ENCODE data around the gene SPATA17. TPM values are rescaled to one million over a fixed set of nuclear protein-coding genes. Genes with fewer than 3 reads are reported as not detected.

Gene SPATA17
- polyA plus RNA-seq, 1 donor (not counting 4 experiments of a cell fraction or from before 2014, with no cell fraction given), result 1.8 TPM

DNA sequence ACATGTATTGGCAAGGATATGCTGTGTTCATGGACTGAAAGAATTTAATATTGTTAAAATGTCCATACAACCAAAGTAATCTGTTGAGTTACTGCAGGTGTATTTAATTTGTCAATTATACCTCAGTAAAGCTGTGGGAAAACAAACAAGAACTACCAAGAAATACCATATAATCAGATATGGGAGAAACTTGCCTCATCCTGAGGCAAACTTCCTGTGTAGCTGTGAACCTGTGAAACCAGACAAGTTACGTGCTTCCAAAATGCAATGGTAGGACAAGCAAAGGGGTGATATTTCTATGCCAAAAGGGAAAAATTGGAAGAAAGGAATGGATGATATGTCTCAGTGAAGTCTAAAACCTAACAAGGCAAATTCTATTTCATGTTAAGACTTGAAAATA is 174.6 kb downstream of the SPATA17 start:
- no peaks in the 10 kb centered on the region for H3K79me2 ChIP-seq (ENCODE audit: control insufficient read depth, insufficient read depth, low read length)
- no peak overlapping the region for H3K4me3 ChIP-seq (ENCODE audit: control insufficient read depth in 2 of 3, extremely low read depth in 1 of 3, insufficient read depth in 2 of 3, low read depth in 1 of 3, low read length in 3 of 3)
- no peak overlapping the region for H2AFZ ChIP-seq (ENCODE audit: control insufficient read depth, low read length)
- FAIRE-seq (no peak), DNase-seq (ENCODE audit: low read depth, low spot score) (no peak)
- H3K9me1 ChIP-seq (ENCODE audit: control insufficient read depth, extremely low read depth, insufficient read depth, low read length), result no peaks in the 10 kb centered on the region
- no peak overlapping the region for H3K27ac ChIP-seq (ENCODE audit: control insufficient read depth, insufficient read depth, low read length)
- no peak overlapping the region for H3K9ac ChIP-seq (ENCODE audit: control insufficient read depth, extremely low read depth, insufficient read depth, low read length)
- H3K27me3 ChIP-seq (ENCODE audit: control insufficient read depth, extremely low read depth, insufficient read depth, low read length), result no peaks in the 10 kb centered on the region
- dilution Hi-C loops (cut with MboI; ENCODE audit: extremely low pct_ligation_motif_present, low sequenced_read_pairs), result no loop called here
- H3K4me2 ChIP-seq (ENCODE audit: control insufficient read depth, extremely low read depth, insufficient read depth, low read depth, low read length), result no peak overlapping the region
- no peaks in the 10 kb centered on the region for H3K9me3 ChIP-seq (ENCODE audit: control insufficient read depth, low read depth, low read length)
- TF ChIP-seq EZH2 (IDR thresholded peaks at IDR 0.05; ENCODE audit: low read length), result no peak
- TF ChIP-seq, protein P1, sequence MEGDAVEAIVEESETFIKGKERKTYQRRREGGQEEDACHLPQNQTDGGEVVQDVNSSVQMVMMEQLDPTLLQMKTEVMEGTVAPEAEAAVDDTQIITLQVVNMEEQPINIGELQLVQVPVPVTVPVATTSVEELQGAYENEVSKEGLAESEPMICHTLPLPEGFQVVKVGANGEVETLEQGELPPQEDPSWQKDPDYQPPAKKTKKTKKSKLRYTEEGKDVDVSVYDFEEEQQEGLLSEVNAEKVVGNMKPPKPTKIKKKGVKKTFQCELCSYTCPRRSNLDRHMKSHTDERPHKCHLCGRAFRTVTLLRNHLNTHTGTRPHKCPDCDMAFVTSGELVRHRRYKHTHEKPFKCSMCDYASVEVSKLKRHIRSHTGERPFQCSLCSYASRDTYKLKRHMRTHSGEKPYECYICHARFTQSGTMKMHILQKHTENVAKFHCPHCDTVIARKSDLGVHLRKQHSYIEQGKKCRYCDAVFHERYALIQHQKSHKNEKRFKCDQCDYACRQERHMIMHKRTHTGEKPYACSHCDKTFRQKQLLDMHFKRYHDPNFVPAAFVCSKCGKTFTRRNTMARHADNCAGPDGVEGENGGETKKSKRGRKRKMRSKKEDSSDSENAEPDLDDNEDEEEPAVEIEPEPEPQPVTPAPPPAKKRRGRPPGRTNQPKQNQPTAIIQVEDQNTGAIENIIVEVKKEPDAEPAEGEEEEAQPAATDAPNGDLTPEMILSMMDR (optimal IDR thresholded peaks at IDR 0.05 in 1 of 3, IDR thresholded peaks at IDR 0.05 in 1 of 3, conservative IDR thresholded peaks at IDR 0.05 in 1 of 3; ENCODE audit: extremely low read depth in 1 of 3, insufficient read depth in 2 of 3, low read length in 3 of 3), result no peak
- no peaks in the 10 kb centered on the region for H3K36me3 ChIP-seq (ENCODE audit: control insufficient read depth in 2 of 2, extremely low read depth in 1 of 2, insufficient read depth in 2 of 2, low read length in 2 of 2)
- no peaks in the 10 kb centered on the region for H4K20me1 ChIP-seq (ENCODE audit: control insufficient read depth, extremely low read depth, insufficient read depth, low read length)
- no peaks in the 10 kb centered on the region for H3K4me1 ChIP-seq (ENCODE audit: control insufficient read depth, extremely low read depth, insufficient read depth, low read length)

DNA sequence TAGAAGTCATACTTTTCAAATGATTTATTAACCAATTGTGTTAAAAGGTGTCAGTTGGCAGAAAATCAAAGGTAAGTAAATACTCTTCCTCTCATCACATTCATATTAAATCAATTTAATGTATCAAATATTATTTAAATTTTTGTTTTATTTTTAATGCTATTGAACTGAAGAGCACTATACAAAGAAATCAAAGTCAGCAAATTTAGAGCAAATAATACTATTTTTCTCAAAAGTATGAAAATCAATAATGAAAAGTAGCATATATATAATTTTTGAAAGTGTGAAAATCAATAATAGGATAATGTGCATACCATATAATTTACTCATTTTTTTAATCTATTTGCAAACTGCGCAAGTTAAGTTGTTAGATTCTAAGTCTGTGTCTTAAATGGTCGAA is 181.0 kb downstream of the SPATA17 start:
- H3K36me3 ChIP-seq (ENCODE audit: control insufficient read depth in 2 of 2, extremely low read depth in 1 of 2, insufficient read depth in 2 of 2, low read length in 2 of 2), result no peaks in the 10 kb centered on the region
- H3K4me2 ChIP-seq (ENCODE audit: control insufficient read depth, extremely low read depth, insufficient read depth, low read depth, low read length), result no peak overlapping the region
- H3K27me3 ChIP-seq (ENCODE audit: control insufficient read depth, extremely low read depth, insufficient read depth, low read length), result no peaks in the 10 kb centered on the region
- DNase-seq (ENCODE audit: low read depth, low spot score) (no peak), FAIRE-seq (no peak)
- H3K9ac ChIP-seq (ENCODE audit: control insufficient read depth, extremely low read depth, insufficient read depth, low read length), result no peak overlapping the region
- H3K79me2 ChIP-seq (ENCODE audit: control insufficient read depth, insufficient read depth, low read length), result no peaks in the 10 kb centered on the region
- TF ChIP-seq EZH2 (IDR thresholded peaks at IDR 0.05; ENCODE audit: low read length), result no peak
- TF ChIP-seq, protein P1 (optimal IDR thresholded peaks at IDR 0.05 in 1 of 3, IDR thresholded peaks at IDR 0.05 in 1 of 3, conservative IDR thresholded peaks at IDR 0.05 in 1 of 3; ENCODE audit: extremely low read depth in 1 of 3, insufficient read depth in 2 of 3, low read length in 3 of 3), result no peak
- dilution Hi-C loops (cut with MboI; ENCODE audit: extremely low pct_ligation_motif_present, low sequenced_read_pairs), result no loop called here
- H2AFZ ChIP-seq (ENCODE audit: control insufficient read depth, low read length), result no peak overlapping the region
- no peaks in the 10 kb centered on the region for H3K4me1 ChIP-seq (ENCODE audit: control insufficient read depth, extremely low read depth, insufficient read depth, low read length)
- H3K9me3 ChIP-seq (ENCODE audit: control insufficient read depth, low read depth, low read length), result no peaks in the 10 kb centered on the region
- no peak overlapping the region for H3K27ac ChIP-seq (ENCODE audit: control insufficient read depth, insufficient read depth, low read length)
- H3K4me3 ChIP-seq (ENCODE audit: control insufficient read depth in 2 of 3, extremely low read depth in 1 of 3, insufficient read depth in 2 of 3, low read depth in 1 of 3, low read length in 3 of 3), result no peak overlapping the region
- no peaks in the 10 kb centered on the region for H4K20me1 ChIP-seq (ENCODE audit: control insufficient read depth, extremely low read depth, insufficient read depth, low read length)
- H3K9me1 ChIP-seq (ENCODE audit: control insufficient read depth, extremely low read depth, insufficient read depth, low read length), result no peaks in the 10 kb centered on the region
